GM19455 (cell line): ENCODE data around the gene MIPEP.

Experiments used
- ATAC-seq: cut with Tn5 transposase; IDR thresholded peaks from one replicate; pipeline ENCODE4 v1.9.1; 2021; ENCODE audit not compliant: unreplicated experiment

The MIPEP gene

GRCh38 chr13:23722726-23723453 lies 166.3 kb downstream of the MIPEP start:
- no peak for ATAC-seq

DNA sequence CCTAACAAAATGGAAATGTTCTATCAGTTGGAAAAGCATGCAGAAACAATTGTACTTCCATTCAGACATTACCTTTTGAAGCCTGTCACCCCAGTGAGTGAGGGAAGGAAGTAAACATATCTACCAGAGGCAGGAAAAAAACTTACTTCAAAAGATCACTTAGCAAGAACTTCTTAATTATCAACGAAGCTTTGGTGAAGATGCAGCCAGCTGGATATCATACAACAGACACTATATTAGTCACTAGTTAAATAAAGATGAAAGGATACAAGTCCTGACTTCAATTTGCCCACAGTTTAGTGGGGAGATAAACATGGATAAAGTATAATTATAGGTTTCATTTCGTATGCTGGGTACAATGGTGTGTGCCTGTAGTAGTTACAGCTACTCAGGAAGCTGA lies 170.2 kb downstream of the MIPEP start:
- no peak for ATAC-seq

DNA sequence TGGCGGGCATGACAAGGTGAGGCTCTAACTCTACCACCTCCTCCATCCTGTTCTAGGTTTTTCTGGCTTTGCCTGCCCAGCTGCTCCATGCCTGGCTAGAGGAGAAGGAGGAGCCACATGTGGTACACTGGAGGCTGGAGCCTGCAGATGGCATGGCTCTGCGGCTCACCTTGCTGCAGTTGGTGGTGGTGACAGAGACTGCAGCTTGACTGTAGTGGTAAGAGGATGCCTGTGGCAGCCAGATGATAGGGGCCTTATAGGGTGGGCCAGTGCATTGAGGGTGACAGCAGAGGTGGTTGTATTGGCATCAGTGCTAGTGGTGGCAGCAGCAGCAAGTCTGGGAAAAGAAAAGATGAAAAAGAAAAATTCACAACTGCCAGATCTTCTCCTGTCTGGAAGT lies 172.8 kb downstream of the MIPEP start:
- ATAC-seq = no peak

DNA sequence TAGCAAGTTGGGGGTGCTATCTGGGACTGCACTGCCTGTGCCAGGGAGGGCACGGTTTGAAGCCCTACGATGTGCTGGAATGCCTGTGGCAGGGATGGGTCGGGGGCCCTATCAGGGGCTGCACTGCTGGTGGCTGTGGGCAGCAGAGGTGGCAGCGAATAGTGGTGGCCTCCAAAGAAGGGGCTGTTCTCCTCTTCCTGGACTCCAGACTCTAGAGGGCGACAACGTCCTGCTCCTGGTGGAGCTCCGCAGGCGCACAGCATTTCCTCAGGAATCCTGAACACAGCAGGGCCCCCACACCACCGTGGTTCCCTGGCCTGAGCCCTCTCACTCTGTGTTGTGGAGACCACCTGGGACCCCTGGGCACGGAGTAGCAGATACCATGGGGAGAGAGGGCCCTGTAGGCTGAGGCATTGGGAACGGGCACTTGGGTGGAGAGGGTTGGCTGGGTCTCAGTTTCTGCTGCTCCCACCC lies 173.4 kb downstream of the MIPEP start:
- ATAC-seq = no peak

DNA sequence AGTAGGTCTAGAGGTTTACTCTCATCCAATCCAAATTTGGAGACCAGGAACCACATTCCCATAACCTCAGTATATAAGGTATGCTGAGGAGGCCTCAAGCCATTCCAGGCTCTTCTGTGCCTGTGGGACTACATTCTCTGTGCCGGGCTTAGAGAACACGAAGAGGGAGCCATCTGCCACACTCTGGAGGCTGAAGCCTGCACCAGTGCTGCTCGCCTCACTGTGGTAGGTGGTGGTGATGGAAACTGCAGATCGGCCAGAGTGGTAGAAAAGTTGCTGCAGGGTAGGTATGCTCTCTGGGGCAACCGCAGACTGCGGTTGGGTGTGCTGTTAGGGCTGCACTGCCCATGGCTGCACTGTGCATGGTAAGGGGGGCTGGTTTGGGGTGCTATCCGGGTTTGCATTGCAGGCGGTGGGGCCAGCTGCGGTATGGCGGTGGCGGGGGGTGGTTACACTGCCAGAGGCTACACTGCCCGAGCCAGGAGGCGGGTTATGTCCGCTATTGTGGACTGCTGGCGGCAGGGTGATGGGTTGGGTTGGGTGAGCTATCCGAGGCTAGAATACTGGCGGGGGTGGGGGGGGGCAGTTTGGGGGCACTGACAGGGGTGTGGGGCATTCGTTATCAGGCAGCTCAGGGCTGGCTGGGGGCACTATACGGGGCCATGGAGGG lies 174.0 kb downstream of the MIPEP start:
- ATAC-seq = no peak

- no peak for ATAC-seq
These were observed 174.5 kb downstream of the MIPEP start for GRCh38 chr13:23714672-23715071.

GRCh38 chr13:23711355-23711754 lies 177.8 kb downstream of the MIPEP start:
- ATAC-seq = no peak

DNA sequence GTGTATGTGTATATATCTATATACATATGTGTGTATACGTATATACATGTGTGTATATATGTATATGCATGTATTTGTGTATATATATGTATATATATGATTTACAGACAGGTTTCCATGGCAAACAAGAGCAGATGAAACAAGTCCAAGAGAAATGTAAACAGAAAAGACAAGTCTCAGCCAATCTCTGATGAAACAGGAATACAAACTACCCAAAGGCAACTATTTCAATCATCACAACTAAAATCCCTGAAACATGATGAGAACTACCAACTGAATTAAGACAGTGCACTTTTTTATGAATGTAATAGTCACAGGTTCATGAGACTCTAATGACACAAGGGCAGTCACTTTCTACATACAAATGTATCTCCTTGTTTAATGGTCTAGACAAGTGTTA lies 178.8 kb downstream of the MIPEP start:
- no peak for ATAC-seq

GRCh38 chr13:23709536-23709935 lies 179.7 kb downstream of the MIPEP start:
- no peak for ATAC-seq

DNA sequence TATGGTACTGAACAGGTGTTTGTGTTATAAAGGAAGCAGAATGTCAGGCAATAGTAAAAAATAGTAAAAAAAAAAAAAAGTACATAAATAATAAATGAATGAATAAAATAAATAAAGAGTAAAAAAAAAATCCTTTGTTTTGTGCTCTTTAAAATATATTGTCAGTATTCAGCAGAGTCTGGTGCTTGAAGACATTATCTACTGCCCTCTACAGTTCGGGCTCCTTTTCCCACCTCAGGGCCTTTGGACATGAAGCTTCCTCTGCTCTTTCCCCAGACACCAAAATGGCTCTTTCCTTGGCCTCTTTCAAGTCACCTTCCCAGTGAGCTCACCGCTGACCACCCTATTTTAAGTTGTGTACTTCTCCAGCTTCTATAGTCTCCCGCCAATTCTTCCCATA lies 181.5 kb downstream of the MIPEP start:
- ATAC-seq = no peak

GRCh38 chr13:23705583-23705982 lies 183.6 kb downstream of the MIPEP start:
- ATAC-seq = no peak

DNA sequence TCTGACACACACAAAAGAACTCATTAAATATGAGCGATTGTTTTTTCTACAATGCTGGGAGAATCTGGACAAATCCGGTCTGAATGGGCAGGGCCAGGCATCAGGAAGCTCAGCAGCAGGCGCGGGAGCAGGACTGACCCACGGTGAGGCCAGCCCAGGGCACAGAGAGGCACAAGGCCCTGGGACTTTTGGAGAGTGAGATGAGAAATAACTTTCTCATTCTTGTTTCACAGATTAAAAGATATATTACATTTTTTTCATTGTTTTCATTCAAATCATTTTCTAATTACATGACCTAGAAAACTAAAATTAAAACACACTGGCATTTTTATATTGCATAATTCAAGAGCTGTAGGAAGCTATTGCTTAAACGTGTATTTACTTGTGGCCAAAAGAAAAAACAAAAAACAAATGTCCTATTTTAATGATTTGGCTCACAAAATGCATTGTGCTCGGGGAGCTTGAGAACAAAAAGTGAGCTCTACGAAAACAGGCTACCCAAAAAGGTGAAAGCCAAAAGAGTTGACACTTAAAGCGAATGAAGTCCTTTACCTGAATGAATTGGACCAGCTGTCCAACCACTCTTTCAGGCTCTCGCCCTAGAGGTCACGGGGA lies 185.8 kb downstream of the MIPEP start:
- ATAC-seq = no peak

GRCh38 chr13:23701636-23702035 lies 187.6 kb downstream of the MIPEP start:
- ATAC-seq = no peak

GRCh38 chr13:23701186-23701585 lies 188.0 kb downstream of the MIPEP start:
- no peak for ATAC-seq

GRCh38 chr13:23699271-23699670 lies 189.9 kb downstream of the MIPEP start:
- ATAC-seq = no peak

DNA sequence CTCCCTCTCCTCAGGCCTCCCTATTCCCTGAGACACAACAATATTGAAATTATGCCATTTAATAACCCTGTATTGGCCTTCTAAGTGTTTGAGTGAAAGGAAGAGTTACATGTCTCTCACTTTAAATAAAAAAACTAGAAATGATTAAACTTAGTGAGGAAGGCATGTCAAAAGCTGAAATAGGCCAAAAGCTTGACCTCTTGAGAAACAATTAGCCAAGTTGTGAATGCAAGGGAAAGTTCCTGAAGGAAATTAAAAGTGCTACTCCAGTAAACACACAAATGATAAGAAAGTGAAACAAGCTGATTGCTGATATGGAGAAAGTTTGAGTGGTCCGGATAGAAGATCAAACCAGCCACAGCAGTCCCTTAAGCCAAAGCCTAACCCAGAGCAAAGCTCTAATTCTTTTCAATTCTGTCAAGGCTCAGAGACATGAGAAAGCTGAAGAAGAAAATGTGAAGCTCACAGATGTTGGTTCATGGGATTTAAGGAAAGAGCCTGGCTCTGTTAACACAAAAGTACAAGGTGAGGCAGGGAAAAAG lies 191.4 kb downstream of the MIPEP start:
- no peak for ATAC-seq

- no peak for ATAC-seq
These were observed 192.6 kb downstream of the MIPEP start for GRCh38 chr13:23696610-23697009.

DNA sequence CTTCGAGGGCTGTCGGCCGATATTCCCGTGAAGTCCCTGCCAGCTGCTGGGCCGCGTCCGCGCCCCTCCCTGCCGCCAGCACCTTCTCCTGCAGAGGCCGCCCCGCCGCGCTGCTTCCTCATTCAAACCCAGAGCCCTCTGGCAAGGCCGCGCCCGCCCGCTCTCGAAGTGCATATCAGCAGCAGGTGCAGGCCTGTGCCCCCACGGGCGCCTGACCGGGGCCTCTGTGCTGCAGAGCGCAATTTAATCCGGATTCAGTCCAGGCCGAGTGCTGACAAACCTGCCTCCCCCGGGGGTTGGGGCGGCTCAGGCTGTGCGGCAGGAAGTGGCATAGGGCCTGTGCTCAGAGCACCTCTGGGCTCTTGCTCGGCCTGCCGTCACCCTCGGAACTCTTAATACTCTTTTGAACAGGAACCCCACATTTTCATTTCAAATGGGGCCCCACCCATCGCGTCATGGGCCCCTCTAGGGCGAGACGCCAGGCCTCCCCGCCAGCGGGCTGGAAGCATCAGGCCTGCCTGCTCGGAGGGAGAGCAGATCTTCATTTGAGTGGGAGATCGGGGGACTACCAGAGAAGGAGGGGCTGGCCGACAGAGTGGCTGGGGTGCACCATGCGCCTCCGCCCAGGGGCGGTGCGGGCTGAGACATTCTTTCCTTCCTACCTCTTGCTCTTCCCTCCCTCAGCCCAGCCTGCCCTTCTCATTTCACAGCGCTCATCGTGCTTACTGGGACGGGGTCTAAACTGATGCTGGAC lies 193.3 kb downstream of the MIPEP start:
- peak; percentile 68 for ATAC-seq

DNA sequence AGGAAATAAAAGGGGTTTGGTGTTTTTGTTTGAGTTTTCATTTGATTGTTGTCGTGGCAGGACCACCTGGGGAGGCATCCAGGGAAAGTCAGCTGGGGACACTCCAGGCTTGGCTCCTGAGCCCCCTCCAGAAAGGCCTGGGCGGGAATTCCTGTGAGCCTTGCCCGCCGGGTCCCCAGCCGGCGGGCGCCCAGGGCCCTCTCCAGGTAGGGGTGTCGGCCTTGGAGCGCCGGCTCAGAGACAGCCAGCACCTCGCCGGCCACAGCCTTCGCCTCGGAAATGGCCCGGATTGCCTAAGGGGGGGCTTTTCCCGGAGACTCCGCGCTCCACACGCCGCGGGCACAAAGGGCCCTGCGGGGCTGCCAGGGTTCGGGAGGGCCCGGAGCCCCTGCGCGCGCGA lies 194.0 kb downstream of the MIPEP start:
- ATAC-seq = no peak

DNA sequence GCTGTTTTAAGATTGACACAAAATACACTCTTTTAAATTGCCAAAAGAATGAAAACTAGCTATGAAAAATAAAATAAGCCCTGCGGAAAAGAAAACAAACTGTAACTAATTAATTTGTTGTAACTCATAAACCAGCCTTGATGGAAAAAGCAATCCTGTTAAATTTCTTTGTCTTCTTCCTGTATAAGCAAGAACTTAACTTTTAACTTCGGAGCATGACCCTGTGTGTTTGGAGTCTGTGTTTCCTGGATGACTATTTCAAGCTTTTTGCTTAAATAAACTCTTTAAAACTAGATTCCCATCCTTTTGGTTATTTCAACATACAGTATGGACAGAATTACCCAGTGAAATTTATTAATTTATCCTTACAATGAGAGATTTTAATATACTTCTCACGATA lies 196.4 kb downstream of the MIPEP start:
- ATAC-seq = no peak

DNA sequence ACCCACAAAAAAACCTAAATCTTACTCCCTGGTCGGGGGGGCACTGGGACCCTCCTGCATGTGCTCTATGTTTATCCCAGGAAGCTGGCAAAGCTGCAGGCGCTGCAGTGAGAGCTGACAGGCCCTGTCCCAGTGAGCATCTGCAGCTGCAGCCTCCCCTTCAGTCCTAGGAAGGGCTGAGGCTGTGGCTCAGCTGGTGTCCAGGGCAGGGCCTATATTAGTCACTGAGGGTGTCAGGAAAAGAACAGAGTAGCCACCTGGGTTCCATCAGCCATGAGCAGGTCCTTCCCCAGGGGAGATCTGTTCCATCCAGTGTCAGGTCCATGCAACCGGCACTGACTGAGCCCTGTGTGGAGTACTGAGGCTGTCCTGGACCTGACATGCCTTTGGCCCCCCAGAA lies 198.5 kb downstream of the MIPEP start:
- no peak for ATAC-seq
